Measurements from ENCODE around the gene PLA2G1B. TPM values are rescaled to one million over a fixed set of nuclear protein-coding genes. Genes with fewer than 3 reads are reported as not detected.

PLA2G1B gene
- total RNA-seq, 1 donor = not detected

DNA sequence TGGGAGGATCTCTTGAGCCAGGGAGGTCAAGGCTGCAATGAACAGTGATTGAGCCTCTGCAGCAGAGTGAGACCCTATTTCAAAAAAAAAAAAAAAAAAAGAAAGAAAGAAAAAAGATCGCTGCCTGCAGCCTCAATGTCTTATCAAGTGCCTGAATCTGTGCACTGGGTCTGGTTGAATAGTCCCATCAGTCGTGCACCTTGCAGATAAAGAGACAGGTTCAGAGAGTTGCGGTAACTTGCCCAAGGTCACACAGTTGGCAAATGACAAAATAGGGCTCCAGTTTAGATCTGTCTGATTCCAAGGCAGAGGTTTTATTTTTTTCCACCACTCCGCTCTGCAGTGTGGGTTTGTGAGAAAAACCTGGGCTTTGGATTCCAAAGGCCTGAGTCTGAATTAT lies 649 bp upstream of the PLA2G1B start:
- Histone ChIP-seq H3K4me3 (ENCODE audit: insufficient read depth, low read length) (no peak overlapping the region), H3K27ac (ENCODE audit: low read depth, low read length) (no peak overlapping the region), H3K4me2 (ENCODE audit: insufficient read depth, low read length) (no peak overlapping the region), H3K79me2 (ENCODE audit: insufficient read depth, low read length) (no peaks in the 10 kb centered on the region), H3K4me1 (ENCODE audit: insufficient read depth, low read length) (no peaks in the 10 kb centered on the region), H3K36me3 (ENCODE audit: insufficient read depth, low read length) (no peaks in the 10 kb centered on the region), H2AFZ (ENCODE audit: low read length) (no peak overlapping the region), H3K9me3 (ENCODE audit: low read depth, low read length) (no peaks in the 10 kb centered on the region), H3K27me3 (ENCODE audit: insufficient read depth, low read length) (peaks cover 5% of the 10 kb centered on the region), H4K20me1 (ENCODE audit: insufficient read depth, low read length) (no peaks in the 10 kb centered on the region)
- no peak for DNase-seq (ENCODE audit: insufficient read length, low spot score, missing footprints)
- no peak for TF ChIP-seq CTCF (IDR thresholded peaks at IDR 0.05; ENCODE audit: extremely low read depth, low read depth, low read length)

GRCh38 chr12:120324841-120325417 lies 2.6 kb downstream of the PLA2G1B start:
- no peaks in the 10 kb centered on the region for H3K9me3 ChIP-seq (ENCODE audit: low read depth, low read length)
- H3K79me2 ChIP-seq (ENCODE audit: insufficient read depth, low read length) = no peaks in the 10 kb centered on the region
- no peak overlapping the region for H3K27ac ChIP-seq (ENCODE audit: low read depth, low read length)
- no peaks in the 10 kb centered on the region for H4K20me1 ChIP-seq (ENCODE audit: insufficient read depth, low read length)
- H3K27me3 ChIP-seq (ENCODE audit: insufficient read depth, low read length) = no peaks in the 10 kb centered on the region
- H3K4me1 ChIP-seq (ENCODE audit: insufficient read depth, low read length) = no peaks in the 10 kb centered on the region
- DNase-seq (ENCODE audit: insufficient read length, low spot score, missing footprints) = no peak
- H3K36me3 ChIP-seq (ENCODE audit: insufficient read depth, low read length) = no peaks in the 10 kb centered on the region
- peak overlapping the region; percentile 99 for H3K4me2 ChIP-seq (ENCODE audit: insufficient read depth, low read length)
- no peak for TF ChIP-seq CTCF (IDR thresholded peaks at IDR 0.05; ENCODE audit: extremely low read depth, low read depth, low read length)
- H3K4me3 ChIP-seq (ENCODE audit: insufficient read depth, low read length) = no peak overlapping the region
- peak overlapping the region; percentile 99 for H2AFZ ChIP-seq (ENCODE audit: low read length)

DNA sequence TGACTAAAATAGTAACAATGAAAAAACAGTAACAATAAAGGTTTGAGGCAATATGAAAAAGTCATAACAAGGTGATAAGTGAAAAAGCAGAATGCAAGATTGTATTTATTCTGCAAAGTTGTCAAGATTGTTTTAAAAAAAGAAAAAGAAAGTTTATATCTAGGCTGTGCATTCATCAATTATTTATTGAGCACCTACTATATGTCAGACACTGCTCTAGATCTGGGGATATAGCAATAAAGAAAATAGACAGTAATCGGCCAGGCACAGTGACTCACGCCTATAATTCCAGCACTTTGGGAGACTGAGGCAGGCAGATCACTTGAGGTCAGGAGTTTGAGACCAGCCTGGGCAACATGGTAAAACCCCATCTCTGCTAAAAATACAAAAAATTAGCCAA lies 3.8 kb downstream of the PLA2G1B start:
- Histone ChIP-seq H3K27me3 (ENCODE audit: insufficient read depth, low read length) (no peaks in the 10 kb centered on the region), H3K9me3 (ENCODE audit: low read depth, low read length) (no peaks in the 10 kb centered on the region), H3K4me1 (ENCODE audit: insufficient read depth, low read length) (no peaks in the 10 kb centered on the region), H3K79me2 (ENCODE audit: insufficient read depth, low read length) (no peaks in the 10 kb centered on the region), H3K4me3 (ENCODE audit: insufficient read depth, low read length) (no peak overlapping the region), H3K27ac (ENCODE audit: low read depth, low read length) (no peak overlapping the region), H2AFZ (ENCODE audit: low read length) (no peak overlapping the region), H4K20me1 (ENCODE audit: insufficient read depth, low read length) (no peaks in the 10 kb centered on the region), H3K4me2 (ENCODE audit: insufficient read depth, low read length) (no peak overlapping the region), H3K36me3 (ENCODE audit: insufficient read depth, low read length) (no peaks in the 10 kb centered on the region)
- DNase-seq (ENCODE audit: insufficient read length, low spot score, missing footprints) = no peak
- no peak for TF ChIP-seq CTCF (IDR thresholded peaks at IDR 0.05; ENCODE audit: extremely low read depth, low read depth, low read length)

GRCh38 chr12:120321382-120322202 lies 6.0 kb downstream of the PLA2G1B start:
- no peaks in the 10 kb centered on the region for H3K79me2 ChIP-seq (ENCODE audit: insufficient read depth, low read length)
- H3K4me2 ChIP-seq (ENCODE audit: insufficient read depth, low read length) = no peak overlapping the region
- TF ChIP-seq CTCF (IDR thresholded peaks at IDR 0.05; ENCODE audit: extremely low read depth, low read depth, low read length) = no peak
- DNase-seq (ENCODE audit: insufficient read length, low spot score, missing footprints) = no peak
- H3K4me1 ChIP-seq (ENCODE audit: insufficient read depth, low read length) = peaks cover 8% of the 10 kb centered on the region
- no peak overlapping the region for H2AFZ ChIP-seq (ENCODE audit: low read length)
- no peak overlapping the region for H3K4me3 ChIP-seq (ENCODE audit: insufficient read depth, low read length)
- no peaks in the 10 kb centered on the region for H3K36me3 ChIP-seq (ENCODE audit: insufficient read depth, low read length)
- H3K27me3 ChIP-seq (ENCODE audit: insufficient read depth, low read length) = no peaks in the 10 kb centered on the region
- H3K9me3 ChIP-seq (ENCODE audit: low read depth, low read length) = no peaks in the 10 kb centered on the region
- H3K27ac ChIP-seq (ENCODE audit: low read depth, low read length) = no peak overlapping the region
- H4K20me1 ChIP-seq (ENCODE audit: insufficient read depth, low read length) = no peaks in the 10 kb centered on the region
